SU-DHL-6 (cell line): Measurements from ENCODE around the gene WDR44.

Source experiments
- CTCF ChIP-seq: fragments of 200-600 bp; sonication (generic); IDR thresholded peaks from one replicate; pipeline ENCODE4 v1.5.1; 2017; ENCODE audit warnings: antibody characterized with exemption, mild to moderate bottlenecking, low read length, moderate library complexity; ENCODE audit not compliant: insufficient read depth, poor library complexity, severe bottlenecking
- EZH2phosphoT487 ChIP-seq: fragments of 200-600 bp; sonication (generic), shearing (Covaris generic); conservative IDR thresholded peaks from 2 replicates; pipeline ENCODE4 v1.6.1; 2018; ENCODE audit warnings: mild to moderate bottlenecking, antibody characterized with exemption, low read length, moderate library complexity, mixed read lengths

- TF ChIP-seq CTCF (no peak), EZH2phosphoT487 (no peak)
These were observed 30.4 kb upstream of the WDR44 start for GRCh38 chrX:118315529-118315928.
